Tibial nerve (tissue), 4 donors: ENCODE data around the gene DGUOK. TPM values are rescaled to one million over a fixed set of nuclear protein-coding genes. Genes with fewer than 3 reads are reported as not detected.

Experiments used
- DNase-seq, 2 donors: peaks; one replicate each; pipeline ENCODE4 v3.0.0-alpha.2; 2019; ENCODE audit warnings: low spot score in 2 of 2
- H3K27ac ChIP-seq, 4 donors: fragments of 200-600 bp; sonication (generic) in 3 of 4; one replicate each; pipeline ENCODE4 v1.5.1; 2017 to 2019; ENCODE audit warnings: mild to moderate bottlenecking in 1 of 4
- H3K27me3 ChIP-seq, 2 donors: fragments of 200-600 bp; sonication (generic) in 1 of 2; one replicate each; pipeline versions ENCODE4 v1.5.1 to v1.6.0; 2017 to 2019
- H3K36me3 ChIP-seq, 3 donors: fragments of 200-600 bp; sonication (generic); one replicate each; pipeline ENCODE4 v1.5.1; 2018 to 2019
- H3K4me1 ChIP-seq, 4 donors: fragments of 200-600 bp; sonication (generic) in 3 of 4; one replicate each; pipeline ENCODE4 v1.5.1; 2017 to 2019
- H3K4me3 ChIP-seq, 4 donors: fragments of 200-600 bp; sonication (generic) in 3 of 4; one replicate each; pipeline ENCODE4 v1.5.1; 2017 to 2019; ENCODE audit warnings: mild to moderate bottlenecking in 1 of 4, moderate library complexity in 1 of 4
- H3K9me3 ChIP-seq, 4 donors: fragments of 200-600 bp; sonication (generic) in 3 of 4; one replicate each; pipeline ENCODE4 v1.5.1; 2017 to 2019
- EP300 ChIP-seq, 2 donors: sonication (generic); formaldehyde crosslinking; IDR thresholded peaks; one replicate each; pipeline ENCODE4 v1.6.1; 2017; ENCODE audit warnings: antibody characterized with exemption in 2 of 2, mild to moderate bottlenecking in 1 of 2
- POLR2A ChIP-seq, 2 donors: fragments of 450-650 bp; IDR thresholded peaks; one replicate each; pipeline ENCODE4 v1.6.1; 2017; ENCODE audit warnings: antibody characterized with exemption in 2 of 2, mild to moderate bottlenecking in 2 of 2, moderate library complexity in 2 of 2
- WGBS, 2 donors: methylation state at CpG; one replicate each; pipeline ENCODE4 v1.1.5; 2018; 5-methylcytosine and 5-hydroxymethylcytosine counted together
- total RNA-seq, 4 donors: library from RNA; depleted of rRNA; stranded (reverse); fragments of >200 nt; gene quantifications; one replicate each; pipeline ENCODE4 v1.1.0, GENCODE V29; 2016
- TF ChIP-seq, protein P1 (sequence below), 5 experiments: fragments of 200-600 bp in 3 of 5; fragments of 450-650 bp in 2 of 5; sonication (generic) in 3 of 5; IDR thresholded peaks; one replicate each; pipeline ENCODE4 v1.5.1; 2016 to 2019; ENCODE audit warnings: antibody characterized with exemption in 5 of 5, mild to moderate bottlenecking in 3 of 5, moderate library complexity in 2 of 5

Gene DGUOK
- total RNA-seq, 4 donors from 2014 or later: 36.9 to 63.9 (median 44.0) TPM

DNA sequence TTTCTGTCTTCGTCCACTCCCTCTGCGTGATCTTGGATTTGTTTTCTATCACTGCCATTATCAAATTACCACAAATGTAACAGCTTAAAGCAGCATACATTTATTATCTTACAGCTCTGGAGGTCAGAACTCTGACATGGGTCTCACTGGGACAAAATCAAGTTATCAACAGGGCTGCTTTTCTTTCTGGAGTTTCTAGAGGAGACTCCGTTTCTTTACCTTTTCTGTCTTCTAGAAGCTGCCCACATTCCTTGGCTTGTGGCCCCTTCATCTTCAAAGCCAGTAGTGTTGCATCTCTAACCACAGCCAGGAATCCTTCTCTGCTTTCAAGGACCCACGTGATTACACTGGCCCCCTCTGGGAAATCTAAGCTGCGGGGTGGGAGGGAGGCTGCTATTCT is 36.1 kb downstream of the DGUOK start:
- no peak overlapping the region for H3K4me3 ChIP-seq
- H3K27ac ChIP-seq: no peak overlapping the region
- peaks cover 0 to 52% (median 10%) of the 10 kb centered on the region in 3 donors for H3K36me3 ChIP-seq
- H3K9me3 ChIP-seq: peaks cover 0 to 9% (median 0%) of the 10 kb centered on the region in 4 donors
- H3K27me3 ChIP-seq: no peaks in the 10 kb centered on the region
- DNase-seq: no peak
- 59 to 70% methylated on average over 5 of the region's 5 CpGs for WGBS, 2 donors
- TF ChIP-seq EP300 (IDR thresholded peaks at IDR 0.05) (no peak), POLR2A (IDR thresholded peaks at IDR 0.05) (no peak)
- TF ChIP-seq, protein P1, sequence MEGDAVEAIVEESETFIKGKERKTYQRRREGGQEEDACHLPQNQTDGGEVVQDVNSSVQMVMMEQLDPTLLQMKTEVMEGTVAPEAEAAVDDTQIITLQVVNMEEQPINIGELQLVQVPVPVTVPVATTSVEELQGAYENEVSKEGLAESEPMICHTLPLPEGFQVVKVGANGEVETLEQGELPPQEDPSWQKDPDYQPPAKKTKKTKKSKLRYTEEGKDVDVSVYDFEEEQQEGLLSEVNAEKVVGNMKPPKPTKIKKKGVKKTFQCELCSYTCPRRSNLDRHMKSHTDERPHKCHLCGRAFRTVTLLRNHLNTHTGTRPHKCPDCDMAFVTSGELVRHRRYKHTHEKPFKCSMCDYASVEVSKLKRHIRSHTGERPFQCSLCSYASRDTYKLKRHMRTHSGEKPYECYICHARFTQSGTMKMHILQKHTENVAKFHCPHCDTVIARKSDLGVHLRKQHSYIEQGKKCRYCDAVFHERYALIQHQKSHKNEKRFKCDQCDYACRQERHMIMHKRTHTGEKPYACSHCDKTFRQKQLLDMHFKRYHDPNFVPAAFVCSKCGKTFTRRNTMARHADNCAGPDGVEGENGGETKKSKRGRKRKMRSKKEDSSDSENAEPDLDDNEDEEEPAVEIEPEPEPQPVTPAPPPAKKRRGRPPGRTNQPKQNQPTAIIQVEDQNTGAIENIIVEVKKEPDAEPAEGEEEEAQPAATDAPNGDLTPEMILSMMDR (IDR thresholded peaks at IDR 0.05): no peak
- no peaks in the 10 kb centered on the region for H3K4me1 ChIP-seq

DNA sequence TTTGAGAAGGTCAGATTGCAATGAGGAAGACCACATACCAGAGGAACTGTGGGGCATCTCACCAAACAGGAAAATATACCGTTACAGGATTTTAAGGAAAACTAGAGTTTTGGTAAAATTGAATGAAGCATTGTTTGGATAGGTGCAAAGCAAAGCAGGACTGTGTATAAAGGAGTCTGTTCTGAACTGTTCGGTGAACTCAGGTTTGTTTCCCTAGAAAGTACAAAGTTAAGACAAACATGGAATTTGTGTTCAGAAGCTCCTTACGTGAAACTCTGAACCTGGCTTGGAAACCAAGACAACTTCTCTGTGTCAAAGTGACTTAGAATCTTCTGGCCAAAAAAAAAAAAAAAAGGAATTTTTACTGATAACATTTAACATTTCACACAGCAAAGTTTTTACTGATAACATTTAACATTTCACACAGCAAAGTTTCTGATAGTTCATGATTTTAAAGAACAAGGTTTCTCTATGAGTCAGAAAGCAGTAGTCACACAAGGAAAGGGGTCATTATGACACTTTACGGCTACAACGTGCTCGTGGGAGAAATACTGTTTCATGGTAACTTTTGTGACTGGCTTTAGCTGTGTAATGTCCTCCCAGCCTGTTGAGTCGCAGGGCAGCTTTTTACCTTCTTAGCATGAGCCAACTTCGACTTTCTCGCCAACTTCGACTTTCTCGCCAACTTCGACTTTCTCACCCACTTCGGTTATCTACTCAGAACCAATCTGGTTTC is 36.9 kb downstream of the DGUOK start:
- no peaks in the 10 kb centered on the region for H3K27me3 ChIP-seq
- no peak overlapping the region for H3K4me3 ChIP-seq
- no peaks in the 10 kb centered on the region for H3K4me1 ChIP-seq
- H3K27ac ChIP-seq: no peak overlapping the region
- TF ChIP-seq EP300 (IDR thresholded peaks at IDR 0.05) (no peak), POLR2A (IDR thresholded peaks at IDR 0.05) (no peak)
- TF ChIP-seq, protein P1 (IDR thresholded peaks at IDR 0.05): no peak
- WGBS, 2 donors: 82 to 84% methylated on average over 13 of the region's 13 CpGs
- peaks cover 0 to 9% (median 0%) of the 10 kb centered on the region in 4 donors for H3K9me3 ChIP-seq
- peaks cover 0 to 45% (median 4%) of the 10 kb centered on the region in 3 donors for H3K36me3 ChIP-seq
- DNase-seq: no peak

DNA sequence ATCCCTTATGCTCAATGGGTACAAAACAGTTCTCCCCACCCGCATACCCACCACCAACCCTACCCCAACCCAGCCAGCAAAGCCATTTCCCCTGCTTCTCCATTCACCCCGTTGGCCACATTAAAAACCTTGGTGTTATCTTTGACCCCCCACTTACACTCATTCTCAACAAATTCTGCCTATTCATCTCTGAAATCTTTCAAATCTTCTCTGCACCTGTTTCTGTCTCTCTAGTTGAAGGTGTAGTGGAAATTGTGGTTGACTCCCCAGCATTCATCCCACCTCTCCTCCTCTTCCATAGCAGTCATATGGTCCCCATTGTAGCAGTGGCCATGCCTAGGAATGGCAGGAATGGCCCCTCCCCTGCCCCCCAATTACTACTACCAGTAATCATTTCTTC is 37.5 kb downstream of the DGUOK start:
- H3K4me3 ChIP-seq: no peak overlapping the region
- H3K36me3 ChIP-seq: peaks cover 0 to 38% (median 3%) of the 10 kb centered on the region in 3 donors
- H3K27ac ChIP-seq: no peak overlapping the region
- DNase-seq: no peak
- H3K4me1 ChIP-seq: no peaks in the 10 kb centered on the region
- H3K9me3 ChIP-seq: peaks cover 0 to 9% (median 0%) of the 10 kb centered on the region in 4 donors
- TF ChIP-seq EP300 (IDR thresholded peaks at IDR 0.05) (no peak), POLR2A (IDR thresholded peaks at IDR 0.05) (no peak)
- TF ChIP-seq, protein P1 (IDR thresholded peaks at IDR 0.05): no peak
- H3K27me3 ChIP-seq: no peaks in the 10 kb centered on the region
- 91 to 92% methylated on average over 2 of the region's 2 CpGs for WGBS, 2 donors

DNA sequence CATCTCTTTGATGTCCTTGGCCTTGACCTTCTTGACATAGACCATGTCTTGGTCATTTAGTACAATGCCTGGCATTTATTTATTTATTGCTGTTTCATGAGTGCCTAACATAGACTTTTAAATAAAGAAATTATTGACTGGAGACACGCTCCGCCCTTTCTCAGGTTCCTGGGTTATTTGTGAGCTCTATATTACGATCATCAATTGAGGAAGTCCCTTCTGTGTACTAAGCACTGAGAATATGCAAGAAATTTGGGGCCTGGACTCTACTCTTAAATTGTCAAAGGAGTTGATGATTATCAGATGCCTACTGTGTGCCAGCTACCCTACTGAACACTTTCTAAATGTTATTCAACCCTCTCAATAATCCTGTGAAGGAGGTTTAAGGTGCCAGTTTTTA is 38.4 kb downstream of the DGUOK start:
- Histone ChIP-seq H3K9me3 (peaks cover 0 to 9% (median 0%) of the 10 kb centered on the region in 4 donors), H3K4me3 (no peak overlapping the region), H3K4me1 (peaks cover 0 to 3% (median 0%) of the 10 kb centered on the region in 4 donors), H3K27ac (no peak overlapping the region), H3K36me3 (peaks cover 0 to 30% (median 0%) of the 10 kb centered on the region in 3 donors), H3K27me3 (no peaks in the 10 kb centered on the region)
- TF ChIP-seq, protein P1 (IDR thresholded peaks at IDR 0.05): no peak
- TF ChIP-seq EP300 (IDR thresholded peaks at IDR 0.05): no peak
- no peak for TF ChIP-seq POLR2A (IDR thresholded peaks at IDR 0.05)
- DNase-seq: no peak
- 90 to 92% methylated on average over 3 of the region's 3 CpGs for WGBS, 2 donors

DNA sequence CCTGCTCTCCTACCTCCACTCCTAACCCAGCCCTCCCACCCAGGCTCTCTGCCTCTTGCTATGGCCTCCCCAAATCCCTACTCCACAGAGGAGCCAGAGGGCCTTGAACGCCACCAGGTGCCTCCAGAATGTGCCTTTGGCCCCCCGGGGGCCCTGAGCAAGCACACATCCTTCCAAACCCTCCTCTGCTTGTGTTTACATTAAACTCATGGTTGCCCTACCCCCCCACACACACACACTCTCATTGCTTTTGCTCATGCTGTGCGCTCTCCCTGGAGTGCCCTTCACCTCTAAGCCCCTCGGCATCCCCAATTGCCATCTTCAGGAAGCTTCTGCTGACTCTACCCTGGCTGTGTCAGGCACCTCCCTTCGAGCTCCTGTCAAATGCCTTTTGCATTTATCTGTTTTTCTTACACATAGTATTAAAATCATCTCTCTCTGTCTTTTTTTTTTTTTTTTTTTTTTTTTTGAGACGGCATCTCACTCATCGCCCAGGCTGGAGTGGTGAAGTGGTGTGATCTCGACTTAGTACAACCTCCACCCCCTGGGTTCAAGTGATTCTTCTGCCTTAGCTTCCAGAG is 41.8 kb downstream of the DGUOK start:
- H3K27me3 ChIP-seq: no peaks in the 10 kb centered on the region
- no peak for DNase-seq
- H3K9me3 ChIP-seq: no peaks in the 10 kb centered on the region
- H3K27ac ChIP-seq: no peak overlapping the region
- 87% methylated on average over 8 of the region's 8 CpGs for WGBS, 2 donors
- no peak overlapping the region for H3K4me3 ChIP-seq
- H3K4me1 ChIP-seq: peaks cover 0 to 24% (median 15%) of the 10 kb centered on the region in 4 donors
- no peaks in the 10 kb centered on the region for H3K36me3 ChIP-seq
- TF ChIP-seq, protein P1 (IDR thresholded peaks at IDR 0.05): no peak
- TF ChIP-seq EP300 (IDR thresholded peaks at IDR 0.05): no peak
- TF ChIP-seq POLR2A (IDR thresholded peaks at IDR 0.05): no peak
